HFFc6 (cell line): Measurements from ENCODE around the gene LEMD2. TPM values are rescaled to one million over a fixed set of nuclear protein-coding genes. Genes with fewer than 3 reads are reported as not detected.

Source experiments
- DNase-seq: peaks from one replicate; pipeline ENCODE4 v3.0.0-alpha.2; 2018
- H3K27ac Mint-ChIP-seq: 2 replicates; pipeline ENCODE4 v1.8.0; 2020; ENCODE audit warnings: mild to moderate bottlenecking, mixed read lengths
- H3K27me3 Mint-ChIP-seq: 2 replicates; pipeline ENCODE4 v1.8.0; 2021; ENCODE audit warnings: mild to moderate bottlenecking, moderate library complexity, mixed read lengths; ENCODE audit not compliant: insufficient read depth
- H3K36me3 Mint-ChIP-seq: 2 replicates; pipeline ENCODE4 v1.8.0; 2021; ENCODE audit warnings: low read depth, mixed read lengths
- H3K4me1 Mint-ChIP-seq: 2 replicates; pipeline ENCODE4 v1.8.0; 2020; ENCODE audit warnings: low read depth, mixed read lengths
- H3K4me3 Mint-ChIP-seq: 2 replicates; pipeline ENCODE4 v1.8.0; 2020; ENCODE audit warnings: mild to moderate bottlenecking, moderate library complexity, mixed read lengths
- H3K9me3 Mint-ChIP-seq: 2 replicates; pipeline ENCODE4 v1.8.0; 2020; ENCODE audit warnings: mild to moderate bottlenecking, mixed read lengths
- total RNA-seq, 6 experiments: library from RNA; stranded (reverse); fragmentation: NEBNext Ultra II Directional; extraction: Animal tissue kit (Norgen Biotek cat#: 25700); gene quantifications; 2 replicates in 1 of 6; 3 replicates in 5 of 6; pipeline ENCODE4 v1.2.3, GENCODE V29; 2021
- TF ChIP-seq, protein P1 (sequence below): fragments of 200-600 bp; sonication (generic); IDR thresholded peaks from 2 replicates; pipeline ENCODE4 v1.5.0; 2021; ENCODE audit warnings: antibody characterized with exemption, mild to moderate bottlenecking

LEMD2 gene
- total RNA-seq, 6 experiments from 2014 or later: 42.4 to 46.7 (median 44.9) TPM

DNA sequence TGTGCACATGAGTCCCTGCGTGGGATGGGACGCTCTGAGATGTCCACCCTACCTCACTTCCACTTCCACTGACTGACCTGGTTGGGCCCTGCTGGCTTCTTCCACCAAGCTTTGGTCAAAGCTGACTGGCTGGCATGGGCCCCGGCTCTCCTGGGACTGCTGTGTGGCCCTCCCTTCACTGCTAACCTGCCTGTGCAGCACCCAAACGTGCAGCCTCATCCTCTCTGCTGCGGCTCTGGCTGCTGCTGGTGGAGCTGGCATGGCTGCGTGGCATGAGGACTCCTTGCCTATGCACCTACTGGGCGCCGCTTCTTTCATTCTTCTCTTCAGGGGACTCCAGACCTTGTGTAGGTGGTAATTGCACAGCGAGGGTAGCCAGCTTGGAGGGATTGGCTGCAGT is 23.6 kb downstream of the LEMD2 start:
- no peak for DNase-seq
- Mint-ChIP-seq H3K4me3 (no peak overlapping the region), H3K27ac (no peak overlapping the region)

DNA sequence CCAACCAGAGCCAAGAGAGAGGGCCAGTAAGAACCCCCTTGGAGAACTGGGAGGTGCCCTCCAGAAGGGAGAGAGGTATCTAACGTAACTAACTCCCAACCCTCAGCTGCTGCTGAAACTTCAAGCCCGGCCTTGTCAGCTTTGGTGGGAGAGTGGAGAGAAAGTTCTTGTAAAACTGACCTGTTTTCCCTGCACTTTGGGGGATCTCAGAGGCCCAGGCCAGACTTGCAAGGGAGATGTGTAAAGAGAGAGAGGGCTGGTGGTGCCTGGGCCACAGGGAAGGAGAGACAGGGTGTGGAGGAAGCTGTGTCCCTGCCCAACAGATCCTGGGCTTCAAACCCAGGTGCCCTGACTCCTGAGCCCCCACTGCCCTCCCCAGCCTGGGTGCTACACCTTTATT is 24.9 kb downstream of the LEMD2 start:
- Mint-ChIP-seq H3K4me1 (peaks cover 25% of the 10 kb centered on the region), H3K4me3 (no peak overlapping the region), H3K9me3 (no peaks in the 10 kb centered on the region), H3K27ac (no peak overlapping the region), H3K27me3 (peaks cover 9% of the 10 kb centered on the region; the same call in 1 of the 2 replicates), H3K36me3 (no peaks in the 10 kb centered on the region; the same call in 1 of the 2 replicates)
- no peak for DNase-seq
- TF ChIP-seq, protein P1, sequence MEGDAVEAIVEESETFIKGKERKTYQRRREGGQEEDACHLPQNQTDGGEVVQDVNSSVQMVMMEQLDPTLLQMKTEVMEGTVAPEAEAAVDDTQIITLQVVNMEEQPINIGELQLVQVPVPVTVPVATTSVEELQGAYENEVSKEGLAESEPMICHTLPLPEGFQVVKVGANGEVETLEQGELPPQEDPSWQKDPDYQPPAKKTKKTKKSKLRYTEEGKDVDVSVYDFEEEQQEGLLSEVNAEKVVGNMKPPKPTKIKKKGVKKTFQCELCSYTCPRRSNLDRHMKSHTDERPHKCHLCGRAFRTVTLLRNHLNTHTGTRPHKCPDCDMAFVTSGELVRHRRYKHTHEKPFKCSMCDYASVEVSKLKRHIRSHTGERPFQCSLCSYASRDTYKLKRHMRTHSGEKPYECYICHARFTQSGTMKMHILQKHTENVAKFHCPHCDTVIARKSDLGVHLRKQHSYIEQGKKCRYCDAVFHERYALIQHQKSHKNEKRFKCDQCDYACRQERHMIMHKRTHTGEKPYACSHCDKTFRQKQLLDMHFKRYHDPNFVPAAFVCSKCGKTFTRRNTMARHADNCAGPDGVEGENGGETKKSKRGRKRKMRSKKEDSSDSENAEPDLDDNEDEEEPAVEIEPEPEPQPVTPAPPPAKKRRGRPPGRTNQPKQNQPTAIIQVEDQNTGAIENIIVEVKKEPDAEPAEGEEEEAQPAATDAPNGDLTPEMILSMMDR: no peak

More for the DNA sequence above, 23.6 kb downstream of the LEMD2 start:
- H3K9me3 Mint-ChIP-seq: no peaks in the 10 kb centered on the region
- peaks cover 9% of the 10 kb centered on the region; the same call in 1 of the 2 replicates for H3K27me3 Mint-ChIP-seq
- H3K4me1 Mint-ChIP-seq: peaks cover 37% of the 10 kb centered on the region
- no peaks in the 10 kb centered on the region; the same call in 1 of the 2 replicates for H3K36me3 Mint-ChIP-seq
- TF ChIP-seq, protein P1: no peak

DNA sequence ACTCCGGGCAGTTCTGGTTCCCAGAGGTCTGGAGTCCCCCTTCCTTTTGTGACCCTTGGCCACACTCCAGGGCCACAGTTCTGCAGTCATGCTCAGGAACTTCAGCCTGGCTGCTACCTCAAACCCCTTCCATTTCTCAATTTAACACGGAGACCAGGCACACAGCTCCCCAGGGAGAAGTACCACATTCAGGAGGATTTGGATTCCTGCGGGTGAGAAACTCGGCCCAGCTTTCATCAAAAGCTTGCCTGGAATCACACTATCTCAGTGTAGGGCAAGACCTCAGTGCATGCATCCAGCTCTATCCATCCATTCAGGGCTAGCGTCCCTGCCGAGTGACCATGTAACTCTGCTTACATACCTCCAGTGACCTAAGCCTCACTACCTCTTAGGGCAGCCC is 25.4 kb downstream of the LEMD2 start:
- Mint-ChIP-seq H3K4me3 (no peak overlapping the region), H3K27ac (no peak overlapping the region), H3K27me3 (peaks cover 8% of the 10 kb centered on the region; the same call in 1 of the 2 replicates), H3K9me3 (no peaks in the 10 kb centered on the region), H3K36me3 (no peaks in the 10 kb centered on the region; the same call in 1 of the 2 replicates), H3K4me1 (peaks cover 24% of the 10 kb centered on the region)
- DNase-seq: no peak
- TF ChIP-seq, protein P1: no peak

DNA sequence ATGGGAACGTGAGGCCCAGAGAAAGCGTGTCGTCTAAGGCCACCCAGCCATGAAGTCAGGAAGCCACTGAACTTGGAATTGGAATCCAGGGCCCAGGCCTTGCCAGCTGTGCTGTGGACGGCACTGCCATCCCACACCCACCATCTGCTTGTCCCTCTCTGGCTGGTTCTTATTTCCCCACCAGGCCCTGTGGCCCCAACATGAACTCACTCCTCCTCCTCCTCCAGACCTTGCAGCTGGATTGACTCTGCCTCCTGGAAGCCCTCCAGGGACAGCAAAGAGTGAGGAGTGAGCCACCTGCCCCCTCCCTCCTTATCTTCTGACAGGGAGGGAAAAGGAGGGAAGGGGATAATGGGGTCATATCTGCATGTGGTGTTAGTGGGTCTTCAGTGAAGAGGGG is 26.2 kb downstream of the LEMD2 start:
- Mint-ChIP-seq H3K36me3 (no peaks in the 10 kb centered on the region; the same call in 1 of the 2 replicates), H3K4me3 (no peak overlapping the region), H3K27me3 (peaks cover 6% of the 10 kb centered on the region; the same call in 1 of the 2 replicates), H3K9me3 (no peaks in the 10 kb centered on the region), H3K27ac (no peak overlapping the region), H3K4me1 (peaks cover 22% of the 10 kb centered on the region)
- DNase-seq: no peak
- TF ChIP-seq, protein P1: no peak

DNA sequence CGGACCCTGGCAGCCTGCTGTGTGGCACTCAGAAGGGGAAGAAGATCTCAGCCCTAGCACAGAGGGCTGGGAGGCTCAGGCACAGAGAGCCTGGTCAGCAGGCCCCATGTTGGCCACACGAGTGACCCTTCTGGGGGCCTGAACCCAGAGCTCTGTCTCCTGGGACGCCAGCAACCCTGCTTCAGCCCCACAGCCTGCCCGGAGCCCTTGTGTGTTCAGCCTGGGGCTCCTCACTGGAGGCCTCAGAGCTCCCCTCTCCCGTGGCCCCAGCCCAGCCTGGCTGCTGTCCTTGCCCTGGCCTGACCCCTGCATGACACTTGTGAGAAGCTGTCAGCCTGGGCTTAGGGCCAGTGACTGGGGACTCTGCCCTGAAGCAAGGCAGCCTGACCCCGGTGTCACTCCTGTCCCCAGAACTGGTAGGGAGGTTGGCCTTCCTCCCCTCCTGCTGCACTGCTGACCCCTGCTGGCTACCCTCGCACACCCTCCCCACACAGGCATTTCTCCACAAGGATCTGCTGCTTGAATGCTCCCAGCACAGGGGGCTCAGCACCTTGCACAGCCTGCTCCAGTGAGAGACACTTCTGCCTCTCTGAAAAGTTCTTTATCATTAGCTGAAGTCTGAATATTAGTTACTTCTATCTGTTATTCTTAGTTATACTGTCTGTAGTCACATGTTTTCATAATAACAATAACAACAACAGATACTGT is 26.9 kb downstream of the LEMD2 start:
- Mint-ChIP-seq H3K27me3 (peaks cover 7% of the 10 kb centered on the region; the same call in 1 of the 2 replicates), H3K4me1 (peaks cover 18% of the 10 kb centered on the region), H3K4me3 (no peak overlapping the region), H3K9me3 (no peaks in the 10 kb centered on the region), H3K36me3 (no peaks in the 10 kb centered on the region; the same call in 1 of the 2 replicates), H3K27ac (no peak overlapping the region)
- DNase-seq: peak; percentile 26
- TF ChIP-seq, protein P1: peak; percentile 81
